BLaER1 treated with 17β-estradiol and CSF1 and Interleukin-3, amounts not matched to agents 10 nM and 100 nM (cell line): ENCODE data around the gene SMIM43.

Source experiments
- H3K27ac ChIP-seq, 11 experiments: shearing (Covaris generic); formaldehyde crosslinking; 2 replicates each; pipeline ENCODE4 v1.8.1; 2022
- H3K27me3 ChIP-seq, 11 experiments: shearing (Covaris generic); formaldehyde crosslinking; 2 replicates each; pipeline ENCODE4 v1.8.1; 2022
- H3K36me3 ChIP-seq, 11 experiments: shearing (Covaris generic); formaldehyde crosslinking; 2 replicates each; pipeline ENCODE4 v1.8.1; 2022
- H3K4me1 ChIP-seq, 10 experiments: shearing (Covaris generic); formaldehyde crosslinking; 2 replicates each; pipeline ENCODE4 v1.8.1; 2022
- H3K4me2 ChIP-seq, 11 experiments: shearing (Covaris generic); formaldehyde crosslinking; 2 replicates each; pipeline ENCODE4 v1.8.1; 2022
- H3K4me3 ChIP-seq, 10 experiments: shearing (Covaris generic); formaldehyde crosslinking; 2 replicates each; pipeline ENCODE4 v1.8.1; 2022
- H3K9ac ChIP-seq, 11 experiments: shearing (Covaris generic); formaldehyde crosslinking; 2 replicates each; pipeline ENCODE4 v1.8.1; 2022
- H3K9me3 ChIP-seq, 11 experiments: shearing (Covaris generic); formaldehyde crosslinking; replicated peaks in 1 of 11; 2 replicates each; pipeline ENCODE4 v1.8.1; 2022
- H4K20me1 ChIP-seq, 11 experiments: shearing (Covaris generic); formaldehyde crosslinking; 2 replicates each; pipeline ENCODE4 v1.8.1; 2022
- Cebpa-rat ChIP-seq, 11 experiments: shearing (Covaris generic); IDR thresholded peaks; 2 replicates each; pipeline ENCODE4 v1.8.1; 2022

SMIM43 gene

DNA sequence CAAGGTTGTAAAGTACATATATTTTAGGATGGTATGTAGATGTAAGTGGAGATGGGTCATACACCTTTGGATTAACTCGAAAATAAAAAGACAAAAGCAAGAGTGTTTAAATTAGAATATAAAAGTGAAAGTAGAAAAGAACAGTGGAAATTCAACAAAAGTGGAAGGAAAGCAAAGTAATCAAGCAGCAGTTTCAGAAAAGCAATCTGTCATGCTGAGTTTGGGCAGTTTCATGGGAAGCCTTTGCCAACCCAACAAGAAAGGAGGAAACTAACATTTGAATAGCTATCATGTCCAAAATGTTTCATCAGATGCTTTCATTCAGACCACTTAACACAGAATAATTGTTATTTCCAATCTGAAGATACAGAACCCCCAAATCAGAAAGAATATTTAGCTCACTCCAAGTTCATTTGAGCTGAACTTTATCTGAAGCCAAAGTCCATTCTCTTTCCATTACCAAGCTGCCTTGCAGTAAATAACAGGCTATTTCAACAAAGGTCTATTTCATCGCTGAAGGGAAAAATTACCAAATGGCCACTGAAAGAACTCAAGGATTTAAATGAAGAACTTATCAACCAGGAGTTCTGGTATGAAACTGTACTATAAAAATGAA, 34.4 kb upstream of the SMIM43 start:
- no peaks in the 10 kb centered on the region for H3K9me3 ChIP-seq
- peaks cover 25 to 47% (median 34%) of the 10 kb centered on the region in 10 experiments for H3K4me1 ChIP-seq
- no peak overlapping the region for H3K9ac ChIP-seq
- no peaks in the 10 kb centered on the region for H3K27me3 ChIP-seq
- H3K4me2 ChIP-seq: peak overlapping the region; percentile 68 to 94 (median 78); a peak in 21 of 22 replicates
- H4K20me1 ChIP-seq: no peaks in the 10 kb centered on the region
- peak overlapping the region in 4 of 11 experiments; percentile 2 to 94 (median 56); a peak in 6 of 22 replicates for H3K27ac ChIP-seq
- TF ChIP-seq Cebpa-rat (IDR thresholded peaks at IDR 0.05): no peak
- H3K36me3 ChIP-seq: peaks cover 18 to 23% (median 19%) of the 10 kb centered on the region in 11 experiments
- H3K4me3 ChIP-seq: peak overlapping the region in 1 of 10 experiments; percentile 93; a peak in 1 of 20 replicates

DNA sequence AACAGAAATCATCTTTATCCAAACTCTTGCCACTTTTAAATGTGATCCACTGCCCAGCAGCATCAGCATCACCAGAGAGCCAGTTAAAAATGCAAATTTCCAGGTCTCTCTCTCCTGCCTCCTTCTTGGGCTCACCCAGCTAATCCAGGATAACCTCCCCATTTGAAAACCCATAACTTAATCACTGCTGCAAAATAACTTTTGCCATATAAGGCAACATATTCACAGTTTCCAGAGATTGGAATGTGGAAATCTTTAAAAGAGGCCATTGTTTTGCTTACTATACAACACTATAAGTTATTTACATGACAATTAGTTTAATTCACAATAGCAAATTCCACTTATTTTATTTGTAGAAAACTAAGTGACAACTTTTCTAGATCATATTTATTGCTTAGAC, 31.3 kb upstream of the SMIM43 start:
- H3K27me3 ChIP-seq: no peaks in the 10 kb centered on the region
- no peak for TF ChIP-seq Cebpa-rat (IDR thresholded peaks at IDR 0.05)
- H3K9me3 ChIP-seq: no peaks in the 10 kb centered on the region
- peaks cover 15 to 29% (median 20%) of the 10 kb centered on the region in 10 experiments for H3K4me1 ChIP-seq
- H3K9ac ChIP-seq: no peak overlapping the region
- H3K36me3 ChIP-seq: no peaks in the 10 kb centered on the region
- no peak overlapping the region for H3K4me3 ChIP-seq
- H4K20me1 ChIP-seq: no peaks in the 10 kb centered on the region
- H3K27ac ChIP-seq: no peak overlapping the region
- H3K4me2 ChIP-seq: peak overlapping the region in 1 of 11 experiments; percentile 29; a peak in 1 of 22 replicates

DNA sequence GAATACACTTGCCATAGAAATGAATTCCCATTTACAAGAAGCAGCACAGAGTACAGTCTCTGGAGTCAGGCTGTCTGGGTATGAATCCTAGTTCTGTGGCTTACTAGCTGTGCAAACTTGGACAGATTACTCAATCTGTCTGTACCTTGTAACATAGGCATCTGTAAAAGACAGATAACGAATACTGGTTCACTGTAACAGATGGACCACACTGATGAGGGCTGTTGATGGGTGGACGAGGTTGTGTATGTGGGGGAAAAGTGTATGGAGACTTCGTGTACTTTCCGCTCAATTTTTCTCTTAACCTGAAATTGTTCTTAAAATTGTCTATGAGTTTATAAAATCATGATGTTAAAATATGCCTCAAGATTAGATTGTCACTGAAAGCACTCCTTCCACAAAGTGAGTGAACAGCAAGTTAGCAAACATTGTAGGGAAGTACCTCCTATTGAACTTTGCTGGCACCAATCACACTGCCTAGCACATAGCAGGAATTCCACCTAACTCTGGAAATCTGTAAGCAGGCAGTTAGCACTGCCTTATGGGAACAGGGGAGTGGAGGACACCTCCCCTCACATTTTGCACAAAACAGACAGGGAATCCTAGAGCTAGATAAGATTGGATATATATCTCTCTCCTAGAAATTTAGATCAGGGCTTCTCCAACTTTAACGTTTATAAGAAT, 29.7 kb upstream of the SMIM43 start:
- H3K9ac ChIP-seq: no peak overlapping the region
- H3K4me2 ChIP-seq: no peak overlapping the region
- no peak for TF ChIP-seq Cebpa-rat (IDR thresholded peaks at IDR 0.05)
- no peaks in the 10 kb centered on the region for H3K36me3 ChIP-seq
- H3K9me3 ChIP-seq: no peaks in the 10 kb centered on the region
- peaks cover 5 to 17% (median 11%) of the 10 kb centered on the region in 10 experiments; a peak in 19 of 20 replicates for H3K4me1 ChIP-seq
- H4K20me1 ChIP-seq: no peaks in the 10 kb centered on the region
- H3K27ac ChIP-seq: no peak overlapping the region
- no peaks in the 10 kb centered on the region for H3K27me3 ChIP-seq
- H3K4me3 ChIP-seq: no peak overlapping the region

DNA sequence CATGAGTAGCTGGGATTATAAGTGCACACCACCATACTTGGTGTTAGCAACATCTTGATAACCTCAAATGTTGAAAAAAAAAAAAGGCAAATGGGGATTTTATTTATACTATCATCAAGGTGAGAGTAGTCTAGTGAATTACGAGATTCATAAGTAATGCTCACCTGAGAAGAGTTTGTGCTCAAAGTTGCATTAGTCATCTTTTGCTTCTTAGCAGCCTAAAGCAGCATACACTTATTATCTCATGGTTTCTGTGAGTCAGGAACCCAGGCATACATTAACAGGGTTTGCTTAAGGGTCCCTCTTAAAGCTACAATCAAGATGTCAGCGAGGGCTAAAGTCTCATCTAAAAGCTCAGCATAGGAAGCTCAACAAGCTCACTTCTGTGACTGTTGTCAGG, 28.0 kb upstream of the SMIM43 start:
- Histone ChIP-seq H3K4me2 (no peak overlapping the region), H3K27me3 (no peaks in the 10 kb centered on the region), H3K36me3 (no peaks in the 10 kb centered on the region), H4K20me1 (no peaks in the 10 kb centered on the region), H3K4me3 (no peak overlapping the region), H3K4me1 (peaks cover 0 to 5% (median 0%) of the 10 kb centered on the region in 10 experiments; a peak in 3 of 20 replicates), H3K9ac (no peak overlapping the region), H3K9me3 (no peaks in the 10 kb centered on the region), H3K27ac (no peak overlapping the region)
- no peak for TF ChIP-seq Cebpa-rat (IDR thresholded peaks at IDR 0.05)

DNA sequence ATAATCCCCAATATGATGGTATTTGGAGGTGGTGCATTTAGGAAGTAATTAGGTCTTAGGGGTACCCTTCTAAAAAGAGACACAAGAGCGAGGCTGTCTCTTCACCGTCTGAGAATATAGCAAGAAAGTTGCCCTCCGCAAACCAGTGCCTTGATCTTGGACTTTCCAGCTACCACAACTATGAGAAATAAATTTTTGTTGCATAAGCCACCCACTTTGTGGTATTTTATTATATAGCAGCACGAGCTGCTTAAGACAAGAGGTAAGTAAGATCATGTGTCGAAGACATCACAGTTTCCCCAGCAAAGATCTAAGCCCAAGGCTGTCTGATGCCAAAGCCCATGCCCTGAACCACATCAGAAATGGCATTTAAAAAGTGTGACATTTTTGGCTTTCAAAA, 26.5 kb upstream of the SMIM43 start:
- TF ChIP-seq Cebpa-rat (IDR thresholded peaks at IDR 0.05): no peak
- H3K4me1 ChIP-seq: peaks cover 0 to 5% (median 0%) of the 10 kb centered on the region in 10 experiments; a peak in 3 of 20 replicates
- H3K9me3 ChIP-seq: no peaks in the 10 kb centered on the region
- H3K27ac ChIP-seq: no peak overlapping the region
- no peak overlapping the region for H3K9ac ChIP-seq
- H3K4me3 ChIP-seq: no peak overlapping the region
- no peaks in the 10 kb centered on the region for H3K36me3 ChIP-seq
- no peaks in the 10 kb centered on the region for H4K20me1 ChIP-seq
- H3K27me3 ChIP-seq: no peaks in the 10 kb centered on the region
- H3K4me2 ChIP-seq: no peak overlapping the region

DNA sequence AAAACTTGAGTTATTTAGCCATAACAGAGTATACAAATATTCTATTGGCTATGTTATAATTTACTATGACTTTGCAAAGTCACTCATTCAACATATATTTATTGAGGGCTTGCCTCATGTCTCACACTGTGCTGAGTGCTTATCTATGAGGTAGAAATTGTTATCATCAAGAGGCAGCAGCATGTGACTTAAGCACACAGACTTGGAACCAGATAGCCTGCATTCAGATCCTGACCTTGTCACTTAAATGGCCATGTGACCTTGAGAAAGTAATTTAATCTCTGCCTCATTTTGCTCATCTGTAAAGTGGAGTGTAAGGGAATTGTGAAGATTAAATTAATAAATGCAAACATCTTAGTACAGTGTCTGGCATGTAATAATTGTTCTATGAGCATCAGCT, 26.0 kb upstream of the SMIM43 start:
- Histone ChIP-seq H3K4me2 (no peak overlapping the region), H3K4me1 (peaks cover 0 to 5% (median 0%) of the 10 kb centered on the region in 10 experiments; a peak in 3 of 20 replicates)

DNA sequence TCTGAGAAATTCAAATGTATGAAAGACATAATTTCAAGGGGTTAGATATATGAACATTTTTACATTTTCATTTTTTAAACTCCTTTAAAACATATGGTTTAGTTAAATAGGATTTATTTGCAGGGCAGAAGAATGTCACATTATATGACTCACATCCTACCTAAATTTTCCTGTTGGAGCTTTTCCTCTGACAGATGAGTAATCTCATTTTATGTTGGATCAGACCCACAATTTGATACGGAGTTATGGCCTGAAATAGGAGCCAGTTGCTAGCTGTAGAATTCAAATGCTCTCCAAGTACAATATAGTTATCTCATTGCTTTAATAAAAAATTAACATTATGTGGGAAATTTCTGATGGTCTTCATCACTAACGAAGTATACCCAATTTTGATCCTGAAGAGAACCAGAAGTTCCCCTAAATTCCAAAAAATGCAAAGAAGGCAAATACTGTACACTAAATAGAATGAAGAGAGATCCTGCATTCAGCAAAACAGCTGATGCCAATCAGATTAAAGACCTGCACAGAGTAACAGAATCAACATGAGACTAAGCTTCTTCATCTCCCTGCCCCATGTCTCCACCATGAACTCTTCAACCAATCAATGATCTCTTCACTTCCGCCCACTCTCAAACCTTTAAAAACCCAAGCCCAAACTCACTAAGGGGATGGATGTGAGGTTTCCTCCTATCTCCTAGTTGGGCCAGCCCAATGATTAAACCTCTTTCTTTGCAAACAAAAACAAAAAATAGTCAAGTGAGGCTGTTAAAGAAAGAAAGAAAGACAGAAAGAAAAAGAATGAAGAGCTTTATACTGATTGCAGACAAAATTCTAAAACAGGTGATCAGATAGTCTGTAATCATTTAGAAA, 25.2 kb upstream of the SMIM43 start:
- Histone ChIP-seq H3K36me3 (no peaks in the 10 kb centered on the region), H3K4me2 (no peak overlapping the region), H3K27me3 (no peaks in the 10 kb centered on the region), H4K20me1 (no peaks in the 10 kb centered on the region), H3K9ac (no peak overlapping the region), H3K4me3 (no peak overlapping the region), H3K9me3 (no peaks in the 10 kb centered on the region), H3K4me1 (peaks cover 0 to 3% (median 0%) of the 10 kb centered on the region in 10 experiments; a peak in 1 of 20 replicates), H3K27ac (no peak overlapping the region)
- TF ChIP-seq Cebpa-rat (IDR thresholded peaks at IDR 0.05): no peak

More for the DNA sequence above, 26.0 kb upstream of the SMIM43 start:
- no peak overlapping the region for H3K4me3 ChIP-seq
- H3K9me3 ChIP-seq: no peaks in the 10 kb centered on the region
- H4K20me1 ChIP-seq: no peaks in the 10 kb centered on the region
- no peak overlapping the region for H3K9ac ChIP-seq
- no peaks in the 10 kb centered on the region for H3K27me3 ChIP-seq
- H3K27ac ChIP-seq: no peak overlapping the region
- TF ChIP-seq Cebpa-rat (IDR thresholded peaks at IDR 0.05): no peak
- no peaks in the 10 kb centered on the region for H3K36me3 ChIP-seq

DNA sequence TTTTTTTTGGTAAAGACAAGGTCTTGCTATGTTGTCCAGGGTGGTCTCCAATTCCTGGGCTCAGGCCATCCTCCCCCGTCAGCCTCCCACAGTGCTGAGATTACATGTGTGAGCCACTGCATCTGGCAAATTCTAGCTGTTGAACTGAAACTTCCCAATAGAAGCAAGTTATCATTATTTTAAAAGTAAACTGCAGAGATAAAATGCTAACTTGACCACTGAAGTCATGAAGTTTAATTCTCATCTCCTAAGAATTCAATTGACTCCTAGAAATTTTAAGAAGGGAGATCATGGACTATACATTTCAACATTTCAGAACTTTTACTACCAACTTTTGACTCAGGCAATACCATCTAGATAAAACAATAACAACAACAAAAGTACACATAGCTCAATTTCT, 24.5 kb upstream of the SMIM43 start:
- Histone ChIP-seq H3K9me3 (peaks cover 0 to 2% (median under 1%) of the 10 kb centered on the region in 11 experiments; a peak in 3 of 22 replicates), H3K9ac (no peak overlapping the region), H3K27me3 (no peaks in the 10 kb centered on the region), H4K20me1 (no peaks in the 10 kb centered on the region), H3K4me2 (no peak overlapping the region; a peak in 1 of 22 replicates), H3K36me3 (no peaks in the 10 kb centered on the region), H3K27ac (no peak overlapping the region), H3K4me1 (peaks cover 0 to 3% (median 0%) of the 10 kb centered on the region in 10 experiments; a peak in 1 of 20 replicates), H3K4me3 (no peak overlapping the region)
- TF ChIP-seq Cebpa-rat (IDR thresholded peaks at IDR 0.05): no peak

DNA sequence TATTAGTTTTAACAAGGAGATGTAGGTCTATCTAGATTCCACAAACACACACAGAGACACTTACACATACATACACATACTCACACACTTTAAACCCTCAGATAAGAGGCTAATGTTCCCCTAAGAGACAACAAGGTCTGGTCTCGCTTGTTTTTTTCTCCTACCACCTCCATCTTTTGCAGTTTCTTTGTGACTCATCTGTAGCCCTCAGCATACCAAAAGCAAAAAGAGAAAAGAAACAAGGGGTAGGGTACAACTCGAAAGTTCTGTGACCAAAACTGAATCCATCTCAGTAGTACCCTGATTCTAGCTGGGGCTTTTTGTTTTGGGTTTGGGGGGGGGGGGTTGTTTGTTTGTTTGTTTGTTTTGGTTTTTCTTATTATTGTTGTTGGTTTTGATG, 23.9 kb upstream of the SMIM43 start:
- Histone ChIP-seq H3K4me1 (peaks cover 0 to 3% (median 0%) of the 10 kb centered on the region in 10 experiments; a peak in 1 of 20 replicates), H3K4me2 (no peak overlapping the region; a peak in 1 of 22 replicates), H3K9ac (no peak overlapping the region), H4K20me1 (no peaks in the 10 kb centered on the region), H3K27me3 (no peaks in the 10 kb centered on the region), H3K4me3 (no peak overlapping the region), H3K9me3 (peaks cover 0 to 6% (median 4%) of the 10 kb centered on the region in 11 experiments; a peak in 4 of 22 replicates), H3K36me3 (no peaks in the 10 kb centered on the region), H3K27ac (no peak overlapping the region)
- TF ChIP-seq Cebpa-rat (IDR thresholded peaks at IDR 0.05): no peak
